PC-3 (cell line): ENCODE results near the gene GLI3. TPM values are rescaled to one million over a fixed set of nuclear protein-coding genes. Genes with fewer than 3 reads are reported as not detected.

Experiments
- ATAC-seq: fragments of 200-7000 bp; cut with Tn5 transposase; 2 replicates; pipeline ENCODE4 v1.9.1; 2020; ENCODE audit warnings: mild to moderate bottlenecking, moderate library complexity
- BruUV-seq: library from RNA; stranded (reverse); fragments of 400-500 nt; replicated peaks from 2 replicates; lab custom pipeline; 2021; lab: Mats Ljungman, UMichigan
- CTCF ChIA-PET: fragments of 300-600 bp; sonication (Branson Sonifier 250); formaldehyde crosslinking; loops from one replicate; lab custom pipeline; 2022; ENCODE audit warnings: antibody characterized with exemption; lab: Charles Lee
- POLR2A ChIA-PET: fragments of 300-600 bp; sonication (Branson Sonifier 250); formaldehyde crosslinking; loops from one replicate; lab custom pipeline; 2022; ENCODE audit warnings: antibody characterized with exemption; ENCODE audit not compliant: unreplicated experiment; lab: Charles Lee
- DNase-seq: peaks from one replicate; pipeline ENCODE4 v3.0.0-alpha.2; 2015
- H2AFZ ChIP-seq: fragments of 300-600 bp; sonication (generic); 2 replicates; pipeline ENCODE4 v1.6.0; 2016; ENCODE audit warnings: antibody characterized with exemption, low read length
- H3F3A ChIP-seq: fragments of 300-600 bp; sonication (generic); one replicate; pipeline ENCODE4 v1.6.0; 2017; ENCODE audit warnings: antibody characterized with exemption, low read length, control low read depth, mild to moderate bottlenecking; ENCODE audit not compliant: unreplicated experiment
- H3K27ac ChIP-seq: fragments of 300-600 bp; sonication (generic); 2 replicates; pipeline ENCODE4 v1.5.1; 2016; ENCODE audit warnings: mild to moderate bottlenecking, low read length
- H3K27me3 ChIP-seq: fragments of 300-600 bp; sonication (generic); 2 replicates; pipeline ENCODE4 v1.6.1; 2016; ENCODE audit warnings: low read length, mixed read lengths
- H3K36me3 ChIP-seq: fragments of 300-600 bp; sonication (generic); 2 replicates; pipeline ENCODE4 v1.6.1; 2016; ENCODE audit warnings: low read depth, mixed run types, low read length, mixed read lengths
- H3K4me1 ChIP-seq: fragments of 300-600 bp; sonication (generic); 2 replicates; pipeline ENCODE4 v1.5.1; 2016; ENCODE audit warnings: low read length; ENCODE audit not compliant: insufficient read depth
- H3K4me2 ChIP-seq: fragments of 300-600 bp; sonication (generic); 2 replicates; pipeline ENCODE4 v1.6.0; 2016; ENCODE audit warnings: low read length
- H3K4me3 ChIP-seq: fragments of 300-600 bp; sonication (generic); 2 replicates; pipeline ENCODE4 v1.5.1; 2016; ENCODE audit warnings: mild to moderate bottlenecking, low read length, mixed read lengths
- H3K79me2 ChIP-seq: fragments of 300-600 bp; sonication (generic); 2 replicates; pipeline ENCODE4 v1.6.1; 2017; ENCODE audit warnings: low read length, mixed read lengths
- H3K9ac ChIP-seq: fragments of 300-600 bp; sonication (generic); 2 replicates; pipeline ENCODE4 v1.6.0; 2016; ENCODE audit warnings: mild to moderate bottlenecking, low read length
- H3K9me2 ChIP-seq: fragments of 300-600 bp; sonication (generic); replicated peaks from 2 replicates; pipeline ENCODE4 v1.6.1; 2016; ENCODE audit warnings: mixed run types, low read length, mixed read lengths
- H3K9me3 ChIP-seq: fragments of 300-600 bp; sonication (generic); 2 replicates; pipeline ENCODE4 v1.6.1; 2016; ENCODE audit warnings: low read length, mixed read lengths
- H4K20me1 ChIP-seq: fragments of 300-600 bp; sonication (generic); 2 replicates; pipeline ENCODE4 v1.6.1; 2016; ENCODE audit warnings: low read length, mixed read lengths
- EZH2 ChIP-seq: fragments of 300-600 bp; sonication (generic); IDR thresholded peaks from one replicate; pipeline ENCODE4 v1.6.1; 2017; ENCODE audit warnings: antibody characterized with exemption, mild to moderate bottlenecking, low read length; ENCODE audit not compliant: unreplicated experiment
- EZH2phosphoT487 ChIP-seq: fragments of 300-600 bp; sonication (generic); IDR thresholded peaks from 2 replicates; pipeline ENCODE4 v1.6.1; 2018; ENCODE audit warnings: mild to moderate bottlenecking, antibody characterized with exemption, low read length, borderline replicate concordance
- intact Hi-C: fragments of 100-400 bp; cut with micrococcal nuclease; formaldehyde crosslinking; loops from 2 replicates; pipeline ENCODE4 v1.9.0; 2023
- total RNA-seq: library from RNA; depleted of rRNA; stranded (reverse); fragments of >200 nt; gene quantifications from 2 replicates; pipeline ENCODE4 v1.2.3, GENCODE V29; 2014
- TF ChIP-seq, protein P1 (sequence below): fragments of 300-600 bp; sonication (generic); conservative IDR thresholded peaks from 2 replicates; pipeline ENCODE4 v1.5.1; 2017; ENCODE audit warnings: antibody characterized with exemption, low read depth, mild to moderate bottlenecking, low read length

The GLI3 gene
- total RNA-seq, 1 experiment from 2014 or later = 3.5 TPM

DNA sequence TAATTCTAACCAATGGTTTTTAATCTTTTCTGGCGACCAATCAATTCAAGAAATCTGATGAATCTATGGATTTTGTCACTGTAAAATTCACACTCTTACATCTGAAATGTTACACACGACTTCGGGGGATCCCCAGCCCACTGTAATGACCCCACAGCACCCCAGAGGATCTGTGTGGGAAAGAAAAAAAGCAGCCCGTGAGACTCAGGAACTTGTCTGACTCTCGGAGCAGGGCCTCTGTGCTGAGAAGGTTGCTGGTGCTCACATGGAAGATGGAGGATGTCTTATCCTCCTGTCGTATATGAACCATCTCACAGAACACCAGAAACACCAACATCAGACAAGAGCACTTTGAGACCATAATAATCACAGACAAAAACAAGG, 305.8 kb downstream of the GLI3 start:
- no peaks in the 10 kb centered on the region for H3K27me3 ChIP-seq
- peaks cover 3% of the 10 kb centered on the region; the same call in 1 of the 2 replicates for H3K4me1 ChIP-seq
- H3K9me3 ChIP-seq = no peaks in the 10 kb centered on the region
- ChIA-PET CTCF (interaction anchor here (0.7 kb wide), 1 partner anchor 12 kb away, joined by 3 read pairs; no protein-coding TSS in a partner anchor), POLR2A (no interaction called here)
- H3K79me2 ChIP-seq = no peaks in the 10 kb centered on the region
- H3K27ac ChIP-seq = no peak overlapping the region
- no peaks in the 10 kb centered on the region for H3K9me2 ChIP-seq
- TF ChIP-seq, protein P1, sequence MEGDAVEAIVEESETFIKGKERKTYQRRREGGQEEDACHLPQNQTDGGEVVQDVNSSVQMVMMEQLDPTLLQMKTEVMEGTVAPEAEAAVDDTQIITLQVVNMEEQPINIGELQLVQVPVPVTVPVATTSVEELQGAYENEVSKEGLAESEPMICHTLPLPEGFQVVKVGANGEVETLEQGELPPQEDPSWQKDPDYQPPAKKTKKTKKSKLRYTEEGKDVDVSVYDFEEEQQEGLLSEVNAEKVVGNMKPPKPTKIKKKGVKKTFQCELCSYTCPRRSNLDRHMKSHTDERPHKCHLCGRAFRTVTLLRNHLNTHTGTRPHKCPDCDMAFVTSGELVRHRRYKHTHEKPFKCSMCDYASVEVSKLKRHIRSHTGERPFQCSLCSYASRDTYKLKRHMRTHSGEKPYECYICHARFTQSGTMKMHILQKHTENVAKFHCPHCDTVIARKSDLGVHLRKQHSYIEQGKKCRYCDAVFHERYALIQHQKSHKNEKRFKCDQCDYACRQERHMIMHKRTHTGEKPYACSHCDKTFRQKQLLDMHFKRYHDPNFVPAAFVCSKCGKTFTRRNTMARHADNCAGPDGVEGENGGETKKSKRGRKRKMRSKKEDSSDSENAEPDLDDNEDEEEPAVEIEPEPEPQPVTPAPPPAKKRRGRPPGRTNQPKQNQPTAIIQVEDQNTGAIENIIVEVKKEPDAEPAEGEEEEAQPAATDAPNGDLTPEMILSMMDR = no peak
- TF ChIP-seq EZH2phosphoT487 (no peak), EZH2 (no peak)
- no peaks in the 10 kb centered on the region for H4K20me1 ChIP-seq
- H3K9ac ChIP-seq = no peak overlapping the region
- H2AFZ ChIP-seq = no peak overlapping the region
- H3K4me2 ChIP-seq = no peak overlapping the region
- ATAC-seq (no peak), DNase-seq (no peak)
- H3K4me3 ChIP-seq = no peak overlapping the region
- no TSS peak for BruUV-seq
- H3F3A ChIP-seq = no peaks in the 10 kb centered on the region
- no peaks in the 10 kb centered on the region for H3K36me3 ChIP-seq
- intact Hi-C loops = no loop called here

DNA sequence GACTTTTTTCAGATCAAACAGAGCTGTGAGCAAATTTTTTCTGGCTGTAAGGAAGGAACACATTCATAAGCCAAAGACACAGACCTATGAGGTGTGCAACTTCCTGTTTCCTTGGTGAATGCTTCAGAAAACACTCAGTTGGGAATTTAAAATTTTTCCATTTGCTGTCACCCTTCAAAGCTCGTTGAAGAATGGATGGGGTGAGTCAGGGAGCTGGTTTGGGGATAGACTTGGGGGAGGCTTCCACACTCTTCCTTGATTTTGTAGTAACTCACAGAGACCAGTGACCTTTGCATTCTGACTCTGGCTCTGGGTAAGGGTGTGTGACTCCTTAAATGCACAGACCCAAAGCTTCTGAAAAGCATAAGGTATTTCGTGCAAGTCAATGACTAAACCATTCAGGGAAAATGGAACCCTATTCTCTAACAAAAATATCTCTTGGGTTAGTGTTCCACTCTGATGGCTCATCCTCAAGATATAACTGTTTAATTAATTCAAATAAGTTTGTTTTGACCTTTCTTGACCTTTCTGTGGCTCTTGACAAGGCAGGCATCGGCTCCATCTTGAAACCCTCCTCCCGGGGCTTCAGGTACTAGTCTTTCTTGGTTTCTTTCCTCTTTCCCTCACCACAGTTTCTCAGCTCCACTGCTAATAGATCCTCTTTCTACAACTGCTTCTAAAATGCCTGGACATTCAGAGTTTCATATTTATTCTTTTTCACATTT, 306.3 kb downstream of the GLI3 start:
- Histone ChIP-seq H2AFZ (peak overlapping the region; percentile 63), H3K27me3 (no peaks in the 10 kb centered on the region), H3K4me1 (peaks cover 3% of the 10 kb centered on the region; the same call in 1 of the 2 replicates), H3K9me3 (no peaks in the 10 kb centered on the region), H3K4me2 (no peak overlapping the region), H3K27ac (no peak overlapping the region), H3K9ac (no peak overlapping the region), H3F3A (no peaks in the 10 kb centered on the region), H3K9me2 (no peaks in the 10 kb centered on the region), H3K79me2 (no peaks in the 10 kb centered on the region), H3K36me3 (no peaks in the 10 kb centered on the region), H3K4me3 (no peak overlapping the region), H4K20me1 (no peaks in the 10 kb centered on the region)
- TF ChIP-seq EZH2phosphoT487 (no peak), EZH2 (no peak)
- TF ChIP-seq, protein P1 = no peak
- intact Hi-C loops = no loop called here
- no TSS peak for BruUV-seq
- peak; percentile 37 for DNase-seq
- peak; percentile 35; the same call in 1 of the 2 replicates for ATAC-seq
- CTCF ChIA-PET = interaction anchor here (0.7 to 1.0 kb wide), 2 partner anchors 10 to 12 kb away, joined by 3 to 4 read pairs; no protein-coding TSS in a partner anchor
- POLR2A ChIA-PET = interaction anchor here (0.6 kb wide), 1 partner anchor 1494 kb away, joined by 5 read pairs; no protein-coding TSS in a partner anchor

DNA sequence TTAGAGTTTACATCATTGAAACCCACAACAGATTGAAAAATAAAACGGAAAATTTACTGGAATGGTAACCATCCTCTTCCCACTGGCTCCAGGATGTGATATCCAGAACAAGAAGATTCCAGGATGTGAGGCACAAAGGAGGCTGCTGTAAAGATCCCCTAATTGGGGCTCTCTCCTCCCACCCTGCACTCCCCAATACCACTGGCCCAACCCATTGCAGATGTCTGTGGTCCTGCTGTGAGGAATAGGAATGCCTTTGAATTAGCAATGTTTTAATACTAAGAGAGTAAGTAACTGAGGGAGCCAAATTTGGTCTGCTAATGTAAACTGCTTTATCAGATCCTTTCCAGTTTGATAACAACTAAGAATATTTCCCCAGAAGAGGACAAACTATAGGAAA, 308.2 kb downstream of the GLI3 start:
- no peak for DNase-seq
- Histone ChIP-seq H3K4me1 (peaks cover 3% of the 10 kb centered on the region; the same call in 1 of the 2 replicates), H3F3A (no peaks in the 10 kb centered on the region), H3K79me2 (no peaks in the 10 kb centered on the region), H3K9ac (no peak overlapping the region), H3K27me3 (no peaks in the 10 kb centered on the region), H2AFZ (no peak overlapping the region), H4K20me1 (no peaks in the 10 kb centered on the region), H3K9me3 (no peaks in the 10 kb centered on the region), H3K4me2 (no peak overlapping the region), H3K27ac (no peak overlapping the region), H3K9me2 (no peaks in the 10 kb centered on the region), H3K36me3 (no peaks in the 10 kb centered on the region), H3K4me3 (no peak overlapping the region)
- BruUV-seq = no TSS peak
- ATAC-seq = no peak
- intact Hi-C loops = no loop called here
- ChIA-PET CTCF (interaction anchor here (1.1 kb wide), 1 partner anchor 12 kb away, joined by 4 read pairs; no protein-coding TSS in a partner anchor), POLR2A (no interaction called here)
- TF ChIP-seq, protein P1 = no peak
- TF ChIP-seq EZH2phosphoT487 = no peak
- TF ChIP-seq EZH2 = no peak
